Skeletal muscle tissue (tissue), 4 donors: ENCODE results near the gene MIPEP. TPM values are rescaled to one million over a fixed set of nuclear protein-coding genes. Genes with fewer than 3 reads are reported as not detected.

ENCODE experiments used
- H3K27ac ChIP-seq: one replicate; pipeline ENCODE4 v1.7.0; 2013; ENCODE audit warnings: mild to moderate bottlenecking, low read depth, low read length, inconsistent platforms
- H3K27me3 ChIP-seq, 3 donors: one replicate each; pipeline ENCODE4 v1.7.0; 2013; ENCODE audit warnings: low read length in 3 of 3; ENCODE audit not compliant: control insufficient read depth in 3 of 3, insufficient read depth in 3 of 3
- H3K36me3 ChIP-seq, 3 donors: one replicate each; pipeline ENCODE4 v1.7.0; 2013; ENCODE audit warnings: low read length in 3 of 3; ENCODE audit not compliant: control insufficient read depth in 3 of 3, insufficient read depth in 3 of 3
- H3K4me1 ChIP-seq, 3 donors: one replicate each; pipeline ENCODE4 v1.7.0; 2013; ENCODE audit warnings: low read length in 3 of 3, mild to moderate bottlenecking in 3 of 3; ENCODE audit not compliant: control insufficient read depth in 3 of 3, insufficient read depth in 3 of 3
- H3K4me3 ChIP-seq, 3 donors: one replicate each; pipeline ENCODE4 v1.7.0; 2013; ENCODE audit warnings: low read length in 3 of 3
- H3K9ac ChIP-seq, 3 donors: one replicate each; pipeline ENCODE4 v1.7.0; 2013; ENCODE audit warnings: low read length in 3 of 3, mild to moderate bottlenecking in 3 of 3, moderate library complexity in 2 of 3, low read depth in 1 of 3
- H3K9me3 ChIP-seq, 3 donors: one replicate each; pipeline ENCODE4 v1.7.0; 2013; ENCODE audit warnings: low read length in 3 of 3; ENCODE audit not compliant: control insufficient read depth in 3 of 3
- total RNA-seq: library from RNA; depleted of rRNA; stranded (reverse); fragments of >200 nt; gene quantifications from one replicate; pipeline ENCODE4 v1.2.3, GENCODE V29; 2014
- donor health status: Osteomylitis.

Gene MIPEP
- total RNA-seq, 1 donor from 2014 or later = 13.6 TPM

GRCh38 chr13:23699271-23699670, 189.9 kb downstream of the MIPEP start:
- peaks cover 6 to 18% (median 18%) of the 10 kb centered on the region in 3 donors for H3K4me1 ChIP-seq
- H3K9me3 ChIP-seq = no peaks in the 10 kb centered on the region

GRCh38 chr13:23697772-23698313, 191.4 kb downstream of the MIPEP start:
- Histone ChIP-seq H3K9me3 (no peaks in the 10 kb centered on the region), H3K27ac (no peak overlapping the region), H3K4me3 (no peak overlapping the region)

More at GRCh38 chr13:23699271-23699670, 189.9 kb downstream of the MIPEP start:
- H3K27me3 ChIP-seq = peaks cover 0 to 5% (median 0%) of the 10 kb centered on the region in 3 donors
- H3K36me3 ChIP-seq = no peaks in the 10 kb centered on the region
- no peak overlapping the region for H3K27ac ChIP-seq
- H3K9ac ChIP-seq = no peak overlapping the region
- no peak overlapping the region for H3K4me3 ChIP-seq

DNA sequence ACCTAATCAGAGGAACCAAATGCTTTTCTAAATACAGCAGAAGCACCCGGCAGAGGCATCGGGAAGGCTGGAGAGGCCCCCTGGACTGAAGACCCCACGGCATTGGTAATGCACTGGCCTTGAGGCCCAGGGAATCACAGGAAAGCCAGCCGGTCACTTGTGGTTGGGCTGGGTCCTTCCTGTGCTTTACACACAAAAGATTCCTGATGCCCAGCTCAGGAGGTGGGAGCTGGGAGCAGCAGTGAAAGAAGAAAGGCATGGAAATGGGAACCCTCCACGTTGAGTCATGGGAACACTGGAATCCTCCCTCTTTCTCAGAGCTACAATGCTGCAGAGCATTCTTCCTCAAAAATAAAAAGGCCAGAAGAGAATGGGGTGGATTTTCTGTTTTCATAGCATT, 192.6 kb downstream of the MIPEP start:
- no peak overlapping the region for H3K4me3 ChIP-seq
- H3K36me3 ChIP-seq = no peaks in the 10 kb centered on the region
- H3K9ac ChIP-seq = peak overlapping the region in 1 of 3 donors; percentile 2
- peaks cover under 1 to 11% (median 7%) of the 10 kb centered on the region in 3 donors for H3K4me1 ChIP-seq
- H3K27me3 ChIP-seq = peaks cover 0 to 5% (median 0%) of the 10 kb centered on the region in 3 donors
- H3K27ac ChIP-seq = no peak overlapping the region
- no peaks in the 10 kb centered on the region for H3K9me3 ChIP-seq

More at GRCh38 chr13:23697772-23698313, 191.4 kb downstream of the MIPEP start:
- Histone ChIP-seq H3K27me3 (peaks cover 0 to 5% (median 0%) of the 10 kb centered on the region in 3 donors), H3K9ac (no peak overlapping the region), H3K36me3 (no peaks in the 10 kb centered on the region), H3K4me1 (peaks cover 6 to 18% (median 18%) of the 10 kb centered on the region in 3 donors)

GRCh38 chr13:23695711-23696464, 193.3 kb downstream of the MIPEP start:
- Histone ChIP-seq H3K4me3 (peak overlapping the region in 1 of 3 donors; percentile 13), H3K27ac (no peak overlapping the region), H3K4me1 (peaks cover 0 to 11% (median 2%) of the 10 kb centered on the region in 3 donors), H3K9ac (peak overlapping the region in 1 of 3 donors; percentile 65), H3K9me3 (no peaks in the 10 kb centered on the region), H3K27me3 (peaks cover 0 to 5% (median 0%) of the 10 kb centered on the region in 3 donors), H3K36me3 (no peaks in the 10 kb centered on the region)

GRCh38 chr13:23695196-23695595, 194.0 kb downstream of the MIPEP start:
- no peak overlapping the region for H3K4me3 ChIP-seq
- no peaks in the 10 kb centered on the region for H3K36me3 ChIP-seq
- H3K27me3 ChIP-seq = peaks cover 0 to 5% (median 0%) of the 10 kb centered on the region in 3 donors
- H3K9me3 ChIP-seq = no peaks in the 10 kb centered on the region
- peaks cover 0 to 11% (median 2%) of the 10 kb centered on the region in 3 donors for H3K4me1 ChIP-seq
- H3K27ac ChIP-seq = no peak overlapping the region
- H3K9ac ChIP-seq = peak overlapping the region in 1 of 3 donors; percentile 65

- Histone ChIP-seq H3K9me3 (no peaks in the 10 kb centered on the region), H3K4me3 (no peak overlapping the region), H3K27me3 (peaks cover 0 to 5% (median 0%) of the 10 kb centered on the region in 3 donors), H3K36me3 (no peaks in the 10 kb centered on the region), H3K27ac (no peak overlapping the region), H3K9ac (no peak overlapping the region), H3K4me1 (peaks cover 0 to 11% (median 2%) of the 10 kb centered on the region in 3 donors)
Observed at GRCh38 chr13:23692816-23693215, 196.4 kb downstream of the MIPEP start.

DNA sequence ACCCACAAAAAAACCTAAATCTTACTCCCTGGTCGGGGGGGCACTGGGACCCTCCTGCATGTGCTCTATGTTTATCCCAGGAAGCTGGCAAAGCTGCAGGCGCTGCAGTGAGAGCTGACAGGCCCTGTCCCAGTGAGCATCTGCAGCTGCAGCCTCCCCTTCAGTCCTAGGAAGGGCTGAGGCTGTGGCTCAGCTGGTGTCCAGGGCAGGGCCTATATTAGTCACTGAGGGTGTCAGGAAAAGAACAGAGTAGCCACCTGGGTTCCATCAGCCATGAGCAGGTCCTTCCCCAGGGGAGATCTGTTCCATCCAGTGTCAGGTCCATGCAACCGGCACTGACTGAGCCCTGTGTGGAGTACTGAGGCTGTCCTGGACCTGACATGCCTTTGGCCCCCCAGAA, 198.5 kb downstream of the MIPEP start:
- Histone ChIP-seq H3K4me1 (peaks cover 0 to 2% (median 0%) of the 10 kb centered on the region in 3 donors), H3K4me3 (no peak overlapping the region), H3K27me3 (no peaks in the 10 kb centered on the region), H3K9ac (no peak overlapping the region), H3K36me3 (no peaks in the 10 kb centered on the region), H3K27ac (no peak overlapping the region), H3K9me3 (no peaks in the 10 kb centered on the region)

DNA sequence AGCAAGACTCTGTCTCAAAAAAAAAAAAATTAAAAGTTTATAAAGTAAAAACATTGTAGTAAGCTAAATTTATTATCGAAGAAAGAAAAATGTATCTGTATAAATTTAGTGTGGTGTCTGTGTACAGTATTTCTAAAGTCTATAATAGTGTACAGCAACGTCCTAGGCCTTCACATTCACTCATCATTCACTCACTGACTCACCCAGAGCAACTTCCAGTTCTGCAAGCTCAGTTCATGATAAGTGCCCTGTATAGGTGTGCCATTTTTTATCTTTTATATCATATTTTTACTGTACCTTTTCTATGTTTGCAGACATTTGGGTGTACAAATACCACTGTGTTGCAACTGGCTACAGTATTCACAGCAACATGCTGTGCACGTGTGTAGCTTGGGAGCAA, 200.9 kb downstream of the MIPEP start:
- Histone ChIP-seq H3K36me3 (no peaks in the 10 kb centered on the region), H3K9me3 (no peaks in the 10 kb centered on the region), H3K27ac (no peak overlapping the region), H3K4me3 (no peak overlapping the region), H3K9ac (no peak overlapping the region), H3K4me1 (no peaks in the 10 kb centered on the region), H3K27me3 (no peaks in the 10 kb centered on the region)

DNA sequence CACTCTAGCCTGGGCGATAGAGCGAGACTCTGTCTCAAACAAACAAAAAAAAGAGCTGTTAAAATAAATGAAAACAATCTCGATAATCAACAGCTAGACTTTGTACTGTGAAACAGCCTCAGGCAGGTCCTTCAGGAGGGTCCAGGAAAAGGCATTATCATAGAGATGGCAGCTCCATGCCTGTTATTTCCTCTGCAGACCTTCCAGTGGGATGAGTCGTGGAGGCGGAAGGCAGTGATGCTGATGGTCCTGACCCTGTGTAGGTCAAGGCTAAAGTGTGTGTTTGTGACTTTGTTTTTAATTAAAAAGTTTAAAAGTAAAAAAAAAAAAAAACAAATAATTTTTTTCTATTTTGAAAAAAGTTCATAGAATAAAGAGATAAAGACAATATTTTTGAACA, 201.6 kb downstream of the MIPEP start:
- Histone ChIP-seq H3K27me3 (no peaks in the 10 kb centered on the region), H3K9ac (no peak overlapping the region), H3K4me3 (no peak overlapping the region), H3K36me3 (no peaks in the 10 kb centered on the region), H3K27ac (no peak overlapping the region), H3K9me3 (no peaks in the 10 kb centered on the region), H3K4me1 (no peaks in the 10 kb centered on the region)

- H3K9ac ChIP-seq = no peak overlapping the region
- H3K36me3 ChIP-seq = no peaks in the 10 kb centered on the region
- H3K4me3 ChIP-seq = no peak overlapping the region
- H3K27ac ChIP-seq = no peak overlapping the region
- H3K9me3 ChIP-seq = no peaks in the 10 kb centered on the region
- no peaks in the 10 kb centered on the region for H3K27me3 ChIP-seq
- no peaks in the 10 kb centered on the region for H3K4me1 ChIP-seq
Observed at GRCh38 chr13:23686948-23687347, 202.3 kb downstream of the MIPEP start.
